Body of pancreas (tissue), 4 donors: Measurements from ENCODE around the gene CSGALNACT2.

Source experiments
- CTCF ChIP-seq, 7 experiments: fragments of 450-650 bp in 4 of 7; fragments of 200-600 bp in 3 of 7; sonication (generic) in 3 of 7; IDR thresholded peaks; one replicate each; pipeline ENCODE4 v1.5.1; 2016 to 2019; ENCODE audit warnings: antibody characterized with exemption in 7 of 7
- POLR2A ChIP-seq, 3 donors: fragments of 450-650 bp; IDR thresholded peaks; one replicate each; pipeline ENCODE4 v1.6.1; 2016; ENCODE audit warnings: antibody characterized with exemption in 3 of 3, mild to moderate bottlenecking in 2 of 3

- no peak for TF ChIP-seq POLR2A (IDR thresholded peaks at IDR 0.05)
- no peak for TF ChIP-seq CTCF (IDR thresholded peaks at IDR 0.05)
Observed at GRCh38 chr10:43137717-43138020, 576 bp upstream of the CSGALNACT2 start.
